HG03039 (cell line): Measurements from ENCODE around the gene CCNL1.
"Not testable (repeated sequence)": the region's sequence is repeated elsewhere in the genome, so short reads cannot be mapped to it uniquely, and the experiment has no call there.

Experiments used
- ATAC-seq: cut with Tn5 transposase; IDR thresholded peaks from one replicate; pipeline ENCODE4 v1.9.1; 2021; ENCODE audit warnings: mild to moderate bottlenecking, moderate library complexity; ENCODE audit not compliant: unreplicated experiment

CCNL1 gene

GRCh38 chr3:157172746-157173145 is 12.8 kb upstream of the CCNL1 start:
- no peak for ATAC-seq

- no peak for ATAC-seq
Measured at GRCh38 chr3:157170861-157171260, 10.9 kb upstream of the CCNL1 start.

- no peak for ATAC-seq
Measured at GRCh38 chr3:157167371-157168042, 7.6 kb upstream of the CCNL1 start.

- ATAC-seq = peak; percentile 73
Measured at GRCh38 chr3:157166561-157166960, 6.6 kb upstream of the CCNL1 start.

- ATAC-seq = no peak
Measured at GRCh38 chr3:157166115-157166514, 6.2 kb upstream of the CCNL1 start.

GRCh38 chr3:157163217-157163953 is 3.4 kb upstream of the CCNL1 start:
- ATAC-seq = no peak

GRCh38 chr3:157162620-157163019 is 2.7 kb upstream of the CCNL1 start:
- ATAC-seq = not testable (repeated sequence)

GRCh38 chr3:157160658-157161424 is 894 bp upstream of the CCNL1 start:
- ATAC-seq = peak; percentile 29

- peak; percentile 41 for ATAC-seq
Measured at GRCh38 chr3:157159037-157159761, 748 bp downstream of the CCNL1 start.

GRCh38 chr3:157157836-157158235 is 2.1 kb downstream of the CCNL1 start:
- no peak for ATAC-seq

GRCh38 chr3:157156837-157157635 is 2.9 kb downstream of the CCNL1 start:
- no peak for ATAC-seq

- ATAC-seq = no peak
Measured at GRCh38 chr3:157155591-157155990, 4.4 kb downstream of the CCNL1 start.

- ATAC-seq = no peak
Measured at GRCh38 chr3:157154563-157155330, 5.2 kb downstream of the CCNL1 start.

GRCh38 chr3:157152930-157153329 is 7.0 kb downstream of the CCNL1 start:
- ATAC-seq = no peak

- no peak for ATAC-seq
Measured at GRCh38 chr3:157152438-157152837, 7.5 kb downstream of the CCNL1 start.

- ATAC-seq = no peak
Measured at GRCh38 chr3:157151627-157152026, 8.3 kb downstream of the CCNL1 start.

- ATAC-seq = no peak
Measured at GRCh38 chr3:157151151-157151550, 8.8 kb downstream of the CCNL1 start.

GRCh38 chr3:157149136-157149696 is 10.7 kb downstream of the CCNL1 start:
- no peak for ATAC-seq

- ATAC-seq = peak; percentile 53
Measured at GRCh38 chr3:157148196-157148889, 11.6 kb downstream of the CCNL1 start.
